Fibroblast of villous mesenchyme (primary cell): ENCODE measurements around the gene PCDHA6. TPM values are rescaled to one million over a fixed set of nuclear protein-coding genes. Genes with fewer than 3 reads are reported as not detected.
A peak's percentile ranks its signal among the peaks of the same experiment; 100 is the strongest.

Source experiments
- DNase-seq: peaks from one replicate; pipeline ENCODE4 v3.0.0-alpha.2; 2010; ENCODE audit warnings: low read depth
- H3K4me3 ChIP-seq: 2 replicates; pipeline ENCODE4 v1.5.1; 2011; ENCODE audit warnings: low read depth, mild to moderate bottlenecking, low read length
- total RNA-seq: library from RNA; depleted of rRNA; stranded (reverse); fragments of >200 nt; gene quantifications from 2 replicates; pipeline ENCODE4 v1.2.3, GENCODE V29; 2012
- TF ChIP-seq, protein P1 (sequence below): IDR thresholded peaks from 2 replicates; pipeline ENCODE4 v1.5.1; 2012; ENCODE audit warnings: low read depth, mild to moderate bottlenecking, low read length; ENCODE audit not compliant: insufficient read depth

The PCDHA6 gene
- total RNA-seq, 1 donor: 0.43 TPM

GRCh38 chr5:140857987-140858240, 30.2 kb downstream of the PCDHA6 start:
- TF ChIP-seq, protein P1, sequence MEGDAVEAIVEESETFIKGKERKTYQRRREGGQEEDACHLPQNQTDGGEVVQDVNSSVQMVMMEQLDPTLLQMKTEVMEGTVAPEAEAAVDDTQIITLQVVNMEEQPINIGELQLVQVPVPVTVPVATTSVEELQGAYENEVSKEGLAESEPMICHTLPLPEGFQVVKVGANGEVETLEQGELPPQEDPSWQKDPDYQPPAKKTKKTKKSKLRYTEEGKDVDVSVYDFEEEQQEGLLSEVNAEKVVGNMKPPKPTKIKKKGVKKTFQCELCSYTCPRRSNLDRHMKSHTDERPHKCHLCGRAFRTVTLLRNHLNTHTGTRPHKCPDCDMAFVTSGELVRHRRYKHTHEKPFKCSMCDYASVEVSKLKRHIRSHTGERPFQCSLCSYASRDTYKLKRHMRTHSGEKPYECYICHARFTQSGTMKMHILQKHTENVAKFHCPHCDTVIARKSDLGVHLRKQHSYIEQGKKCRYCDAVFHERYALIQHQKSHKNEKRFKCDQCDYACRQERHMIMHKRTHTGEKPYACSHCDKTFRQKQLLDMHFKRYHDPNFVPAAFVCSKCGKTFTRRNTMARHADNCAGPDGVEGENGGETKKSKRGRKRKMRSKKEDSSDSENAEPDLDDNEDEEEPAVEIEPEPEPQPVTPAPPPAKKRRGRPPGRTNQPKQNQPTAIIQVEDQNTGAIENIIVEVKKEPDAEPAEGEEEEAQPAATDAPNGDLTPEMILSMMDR: no peak
- no peak for DNase-seq
- no peak overlapping the region for H3K4me3 ChIP-seq

DNA sequence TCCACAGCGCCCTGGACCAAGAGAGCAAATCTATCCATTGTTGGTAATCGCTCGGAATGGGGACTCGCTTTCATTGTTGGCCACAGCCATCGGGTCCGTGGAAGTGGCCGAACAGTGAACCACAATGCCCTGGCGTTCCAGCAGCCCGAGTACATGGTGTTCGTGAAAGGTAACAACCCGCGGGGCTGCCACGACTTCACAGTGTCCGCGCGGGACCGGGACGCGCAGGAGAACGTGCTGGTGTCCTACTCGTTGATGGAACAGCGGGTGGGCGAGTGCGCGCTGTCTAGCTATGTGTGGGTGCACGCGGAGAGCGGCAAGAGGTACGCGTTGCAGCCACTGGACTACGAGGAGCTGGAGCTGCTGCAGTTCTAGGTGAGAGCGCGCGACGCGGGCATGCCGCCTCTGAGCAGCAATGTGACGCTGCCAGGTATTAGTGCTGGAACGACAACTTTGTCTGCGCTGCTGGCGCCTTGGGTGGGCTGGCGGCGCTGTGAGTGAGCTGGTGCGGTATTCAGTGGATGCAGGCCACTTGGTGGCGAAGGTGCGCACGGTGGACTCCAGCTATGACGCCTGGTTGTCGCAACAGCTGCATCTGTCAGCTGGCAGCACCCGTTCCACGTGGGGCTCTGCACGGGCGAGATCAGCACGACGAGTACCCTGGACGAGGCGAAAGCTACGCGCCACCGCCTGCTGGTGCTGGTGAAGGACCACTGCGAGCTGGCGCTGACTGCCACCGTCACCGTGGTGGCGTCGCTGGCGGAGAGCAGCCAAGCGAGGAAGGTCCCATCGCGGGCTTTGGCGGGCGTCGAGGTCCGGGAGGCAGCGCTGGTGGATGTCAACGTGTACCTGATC, 34.9 kb downstream of the PCDHA6 start:
- TF ChIP-seq, protein P1: no peak
- no peak overlapping the region for H3K4me3 ChIP-seq
- DNase-seq: no peak

GRCh38 chr5:140868721-140869554, 41.2 kb downstream of the PCDHA6 start, which contains the start of gene PCDHA11:
Gene PCDHA11, plus strand, starts transcription at chr5:140868957. Its CDS starts 147 bp downstream, at chr5:140869104.
- no peak for DNase-seq
- TF ChIP-seq, protein P1: no peak
- no peak within 1 kb of the TSS for H3K4me3 ChIP-seq

GRCh38 chr5:140869555-140869886, 41.8 kb downstream of the PCDHA6 start:
- DNase-seq: no peak
- TF ChIP-seq, protein P1: peak; percentile 25
- no peak overlapping the region for H3K4me3 ChIP-seq

DNA sequence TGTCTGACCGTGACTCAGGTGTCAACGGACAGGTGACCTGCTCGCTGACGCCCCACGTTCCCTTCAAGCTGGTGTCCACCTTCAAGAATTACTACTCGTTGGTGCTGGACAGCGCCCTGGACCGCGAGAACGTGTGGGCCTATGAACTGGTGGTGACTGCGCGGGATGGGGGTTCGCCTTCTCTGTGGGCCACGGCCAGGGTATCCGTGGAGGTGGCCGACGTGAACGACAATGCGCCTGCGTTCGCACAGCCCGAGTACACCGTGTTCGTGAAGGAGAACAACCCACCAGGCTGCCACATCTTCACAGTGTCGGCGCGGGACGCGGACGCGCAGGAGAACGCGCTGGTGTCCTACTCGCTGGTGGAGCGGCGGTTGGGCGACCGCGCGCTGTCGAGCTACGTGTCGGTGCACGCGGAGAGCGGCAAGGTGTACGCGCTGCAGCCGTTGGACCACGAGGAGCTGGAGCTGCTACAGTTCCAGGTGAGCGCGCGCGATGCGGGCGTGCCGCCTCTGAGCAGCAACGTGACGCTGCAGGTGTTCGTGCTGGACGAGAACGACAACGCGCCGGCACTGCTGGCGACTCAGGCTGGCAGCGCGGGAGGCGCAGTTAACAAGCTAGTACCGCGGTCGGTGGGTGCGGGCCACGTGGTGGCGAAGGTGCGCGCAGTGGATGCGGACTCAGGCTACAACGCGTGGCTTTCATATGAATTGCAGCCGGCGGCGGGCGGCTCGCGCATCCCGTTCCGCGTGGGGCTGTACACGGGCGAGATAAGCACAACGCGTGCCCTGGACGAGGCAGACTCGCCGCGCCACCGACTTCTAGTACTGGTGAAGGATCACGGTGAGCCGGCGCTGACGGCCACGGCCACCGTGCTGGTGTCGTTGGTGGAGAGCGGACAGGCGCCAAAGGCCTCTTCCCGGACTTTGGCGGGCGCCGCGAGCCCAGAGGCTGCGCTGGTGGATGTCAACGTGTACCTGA, 42.8 kb downstream of the PCDHA6 start:
- DNase-seq: no peak
- TF ChIP-seq, protein P1: no peak
- H3K4me3 ChIP-seq: no peak overlapping the region
